Measurements from ENCODE around the gene USP3.
A peak's percentile ranks its signal among the peaks of the same experiment; 100 is the strongest.

USP3 gene

GRCh38 chr15:63544258-63545026 is 40.0 kb downstream of the USP3 start:
- peak; percentile 27 to 80 (median 66) for DNase-seq

GRCh38 chr15:63545520-63545919 is 41.1 kb downstream of the USP3 start:
- DNase-seq: no peak

- DNase-seq: peak in 2 of 4 experiments; percentile 59 to 60
These were observed 47.0 kb downstream of the USP3 start for GRCh38 chr15:63551400-63551799.

GRCh38 chr15:63553388-63553791 is 49.0 kb downstream of the USP3 start:
- peak; percentile 19 to 65 (median 59) for DNase-seq

GRCh38 chr15:63554337-63554927 is 50.0 kb downstream of the USP3 start:
- no peak for DNase-seq

GRCh38 chr15:63555507-63555906 is 51.1 kb downstream of the USP3 start:
- DNase-seq: no peak

- DNase-seq: no peak
These were observed 51.9 kb downstream of the USP3 start for GRCh38 chr15:63556246-63556645.

- DNase-seq: no peak
These were observed 52.3 kb downstream of the USP3 start for GRCh38 chr15:63556736-63557135.

GRCh38 chr15:63559753-63560152 is 55.4 kb downstream of the USP3 start:
- DNase-seq: no peak

- DNase-seq: no peak
These were observed 56.5 kb downstream of the USP3 start for GRCh38 chr15:63560741-63561448.

- no peak for DNase-seq
These were observed 59.7 kb downstream of the USP3 start for GRCh38 chr15:63564093-63564492.

GRCh38 chr15:63565536-63566186 is 61.3 kb downstream of the USP3 start:
- peak in 3 of 4 experiments; percentile 24 to 34 (median 31) for DNase-seq

- no peak for DNase-seq
These were observed 68.5 kb downstream of the USP3 start for GRCh38 chr15:63572749-63573464.

GRCh38 chr15:63573533-63573932 is 69.1 kb downstream of the USP3 start:
- no peak for DNase-seq

- DNase-seq: no peak
These were observed 70.9 kb downstream of the USP3 start for GRCh38 chr15:63575312-63575711.

- DNase-seq: no peak
These were observed 72.0 kb downstream of the USP3 start for GRCh38 chr15:63576441-63576840.

- DNase-seq: no peak
These were observed 77.8 kb downstream of the USP3 start for GRCh38 chr15:63582179-63582578.

- no peak for DNase-seq
These were observed 78.5 kb downstream of the USP3 start for GRCh38 chr15:63582718-63583426.

GRCh38 chr15:63586790-63587189 is 82.4 kb downstream of the USP3 start:
- no peak for DNase-seq

- no peak for DNase-seq
These were observed 83.1 kb downstream of the USP3 start for GRCh38 chr15:63587527-63587926.

- DNase-seq: peak in 1 of 4 experiments; percentile 22
These were observed 84.4 kb downstream of the USP3 start for GRCh38 chr15:63588826-63589225.

Measured in suppressor macrophage (primary cell).